GM18498 (cell line): ENCODE data around the gene PRG2.

Experiments used
- ATAC-seq: cut with Tn5 transposase; IDR thresholded peaks from one replicate; pipeline ENCODE4 v1.9.1; 2021; ENCODE audit warnings: mild to moderate bottlenecking, moderate library complexity; ENCODE audit not compliant: unreplicated experiment

PRG2 gene, protein sequence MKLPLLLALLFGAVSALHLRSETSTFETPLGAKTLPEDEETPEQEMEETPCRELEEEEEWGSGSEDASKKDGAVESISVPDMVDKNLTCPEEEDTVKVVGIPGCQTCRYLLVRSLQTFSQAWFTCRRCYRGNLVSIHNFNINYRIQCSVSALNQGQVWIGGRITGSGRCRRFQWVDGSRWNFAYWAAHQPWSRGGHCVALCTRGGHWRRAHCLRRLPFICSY

DNA sequence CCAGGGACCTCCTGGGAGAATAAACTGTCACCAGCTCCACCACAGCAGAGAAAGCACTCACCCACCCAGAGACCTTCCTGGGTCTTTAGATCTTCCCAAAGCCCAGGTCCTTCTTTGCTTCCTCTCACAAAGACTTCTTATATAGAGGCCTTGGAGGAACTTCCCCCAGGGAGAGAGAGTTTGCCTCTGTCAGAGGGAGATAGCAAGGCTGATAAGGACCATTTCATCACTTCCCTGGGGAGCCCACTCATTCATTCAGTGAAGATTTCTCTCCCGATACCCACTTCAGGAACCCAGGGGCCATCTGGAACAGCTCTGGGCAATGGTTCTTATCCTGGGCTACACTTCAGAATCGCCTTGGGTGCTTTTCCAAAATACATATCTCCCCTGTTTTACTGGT is at the start of gene PRG2:
Gene PRG2, minus strand, starts transcription at position 116 of the 400 bp plus-strand sequence. CDS start 706 bp downstream, outside the sequence.
- no peak for ATAC-seq

DNA sequence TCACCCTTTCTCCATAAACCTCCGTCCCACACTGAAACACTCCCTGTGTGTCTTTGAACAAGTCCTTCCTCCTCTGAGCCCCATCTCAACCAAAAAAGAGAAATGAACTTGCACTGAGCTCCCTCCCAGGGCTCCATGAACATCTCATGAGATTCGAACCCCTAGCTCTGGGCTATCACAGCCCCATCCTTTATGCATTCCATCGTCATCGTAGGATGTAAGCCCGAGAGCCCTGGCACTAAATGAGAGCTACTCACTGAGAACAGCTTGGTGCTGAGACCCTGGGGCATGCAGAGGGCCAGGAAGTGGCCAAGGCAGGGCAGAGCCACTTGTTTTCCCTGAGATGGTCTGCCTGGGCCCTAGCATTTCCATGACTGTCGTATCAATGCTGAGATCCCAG is 49.3 kb upstream of the PRG2 start:
- no peak for ATAC-seq

DNA sequence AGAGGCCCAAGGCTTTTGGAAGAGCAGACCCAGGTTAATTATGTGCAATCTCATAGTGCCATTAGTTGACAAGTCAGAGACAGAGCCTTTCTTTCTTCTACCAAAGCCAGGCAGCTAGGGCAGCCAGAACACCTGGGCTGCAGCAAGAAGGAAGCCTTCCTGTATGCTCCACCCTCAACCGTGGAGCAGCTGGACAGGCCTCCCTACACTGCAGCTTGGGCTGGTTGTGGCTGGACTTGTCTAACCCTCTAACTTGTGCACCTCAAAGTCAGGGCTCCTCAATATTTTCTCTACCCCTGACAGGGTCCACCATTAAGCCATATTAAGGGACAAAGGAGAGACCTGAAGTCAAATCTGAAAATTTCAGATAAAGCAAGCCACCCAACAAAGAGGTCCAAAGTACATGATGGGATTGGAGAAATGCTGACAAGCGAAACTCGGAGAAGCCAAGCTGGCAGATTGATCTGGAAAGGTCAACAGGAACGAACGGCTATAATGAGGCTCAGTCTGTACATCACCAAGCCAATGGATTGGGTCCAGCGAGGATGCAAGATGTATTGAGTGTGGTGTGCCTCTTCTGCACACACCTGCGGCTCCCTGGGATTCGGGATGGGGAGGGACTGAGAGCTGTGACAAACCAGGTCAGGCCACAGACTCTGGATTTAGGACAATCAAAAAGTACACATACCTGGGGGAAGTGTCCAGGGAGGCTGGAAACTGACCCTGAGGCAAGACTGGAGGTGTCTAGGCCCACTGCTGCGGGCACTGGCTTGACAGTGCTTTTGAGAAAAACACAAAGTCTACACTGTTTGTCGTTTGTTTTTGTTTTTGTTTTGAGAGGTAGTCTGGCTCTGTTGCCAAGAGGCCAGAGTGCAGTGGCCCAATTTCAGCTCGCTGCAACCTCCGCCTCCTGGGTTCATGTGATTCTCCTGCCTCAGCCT is 48.2 kb upstream of the PRG2 start:
- no peak for ATAC-seq

DNA sequence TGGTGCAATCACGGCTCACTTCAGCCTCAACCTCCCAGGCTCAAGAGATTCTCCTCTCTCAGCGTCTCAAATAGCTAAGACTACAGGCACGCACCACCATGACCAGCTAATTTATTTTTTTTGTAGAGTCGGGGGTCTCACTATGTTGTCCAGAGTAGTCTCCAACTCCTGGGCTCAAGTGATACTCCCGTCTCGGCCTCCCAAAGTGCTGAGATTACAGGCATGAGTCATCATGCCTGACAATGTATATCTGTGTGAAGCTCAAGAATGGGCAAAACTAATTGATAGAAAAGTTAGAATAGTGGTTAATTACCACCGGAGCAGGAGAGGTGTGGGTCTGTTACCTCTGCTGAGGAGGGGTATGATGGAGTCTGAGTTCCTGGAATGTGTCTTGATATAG is 45.6 kb upstream of the PRG2 start:
- no peak for ATAC-seq

DNA sequence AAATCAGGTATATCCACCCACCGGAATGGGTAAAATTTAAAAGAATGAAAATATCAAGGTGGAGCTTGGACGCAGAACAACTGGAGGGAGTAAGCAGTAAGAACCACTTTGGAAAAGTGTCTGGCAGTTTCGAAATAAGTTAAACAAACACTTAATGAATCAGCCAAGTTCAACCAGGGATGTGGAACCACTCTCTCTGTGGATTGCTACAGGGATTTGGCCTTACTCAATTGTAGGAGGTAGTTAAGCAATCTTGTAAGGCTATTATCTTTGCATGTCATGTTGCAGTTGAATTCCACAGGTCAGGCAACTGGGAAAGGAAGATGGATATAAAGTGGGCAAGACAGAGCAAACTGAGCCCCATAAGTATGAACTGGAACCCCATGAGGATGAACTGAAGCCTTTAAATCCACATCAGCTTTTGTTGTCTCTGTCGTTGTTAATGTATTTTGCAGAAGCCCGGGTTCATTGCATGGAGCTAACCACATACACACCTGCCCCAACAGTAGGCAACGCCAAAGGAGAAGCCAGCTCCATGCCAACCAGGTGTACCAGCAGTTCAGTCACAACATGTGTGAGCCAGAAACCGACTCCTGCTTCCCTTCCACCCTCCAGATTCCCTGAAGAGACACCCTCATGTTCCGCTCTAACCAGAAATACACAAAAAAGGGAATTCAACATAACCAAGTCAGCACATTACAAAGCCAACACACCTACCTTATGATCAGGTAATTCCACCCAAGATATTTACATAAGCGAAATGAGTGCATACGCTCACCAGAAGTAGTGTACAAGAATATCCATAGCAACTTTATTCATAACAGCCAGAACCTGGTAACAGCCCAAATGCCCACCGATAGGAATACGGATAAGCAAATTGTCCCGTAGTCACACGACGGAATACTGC is 44.4 kb upstream of the PRG2 start:
- no peak for ATAC-seq

DNA sequence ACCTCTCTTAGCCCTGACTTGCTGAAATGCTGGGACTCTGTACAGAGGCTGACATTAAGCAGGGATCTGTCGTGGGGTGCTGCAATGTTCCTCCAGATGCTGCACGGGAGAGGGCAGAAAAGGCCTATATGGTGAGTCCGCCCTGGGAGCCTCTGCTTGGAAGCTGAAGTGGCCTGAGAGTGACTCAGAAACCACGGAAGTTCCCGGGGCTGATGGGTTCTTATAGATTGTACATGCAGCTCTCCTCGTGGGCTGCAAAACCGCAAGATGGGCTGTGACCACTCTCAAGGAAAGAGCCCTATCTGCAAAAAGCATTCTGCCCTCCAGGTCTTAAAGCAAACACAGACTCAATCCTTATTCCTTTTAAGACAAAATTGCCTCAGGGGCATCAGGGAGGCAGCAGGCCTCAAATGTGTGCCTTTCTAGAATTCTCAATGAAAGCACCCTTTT is 42.3 kb upstream of the PRG2 start:
- ATAC-seq = no peak

DNA sequence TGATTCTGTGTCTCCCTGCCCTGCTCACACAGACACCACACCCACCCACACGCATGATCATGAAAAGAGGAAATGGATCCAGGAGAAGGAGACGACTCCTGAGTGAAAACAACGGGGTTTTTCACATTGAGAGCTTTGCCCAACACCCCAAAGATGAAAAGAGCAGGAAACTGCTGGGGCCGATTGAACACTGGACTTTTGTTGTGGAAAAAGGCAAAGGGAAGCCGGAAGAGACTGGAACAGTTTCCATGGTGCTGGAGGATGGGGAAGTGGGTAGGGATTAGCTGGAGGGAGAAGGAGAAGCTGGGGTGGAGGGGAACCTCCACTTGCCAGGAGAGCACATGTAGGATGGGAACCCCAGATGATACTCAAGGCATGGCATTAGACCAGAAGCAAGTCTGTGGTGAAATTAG is 41.7 kb upstream of the PRG2 start:
- ATAC-seq = no peak

DNA sequence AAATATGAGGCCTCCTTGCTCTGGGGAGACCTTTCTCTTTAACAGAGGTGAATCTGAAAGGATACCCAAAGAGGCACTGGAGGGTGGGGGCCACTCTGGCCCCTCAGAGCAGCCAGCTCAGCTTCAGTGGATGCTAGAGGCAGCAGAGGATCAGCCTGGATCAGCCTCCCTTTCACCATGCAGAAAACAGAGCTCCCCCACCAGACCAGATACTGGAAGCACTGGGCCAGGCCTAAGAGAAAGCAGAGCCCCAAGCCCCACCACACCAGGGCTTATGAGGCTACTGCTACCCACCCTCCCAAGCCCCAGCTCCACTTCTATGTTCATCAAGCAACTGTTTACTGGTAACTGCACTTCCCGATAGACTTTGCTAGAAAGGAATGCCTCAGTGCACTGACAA is 40.5 kb upstream of the PRG2 start:
- no peak for ATAC-seq

DNA sequence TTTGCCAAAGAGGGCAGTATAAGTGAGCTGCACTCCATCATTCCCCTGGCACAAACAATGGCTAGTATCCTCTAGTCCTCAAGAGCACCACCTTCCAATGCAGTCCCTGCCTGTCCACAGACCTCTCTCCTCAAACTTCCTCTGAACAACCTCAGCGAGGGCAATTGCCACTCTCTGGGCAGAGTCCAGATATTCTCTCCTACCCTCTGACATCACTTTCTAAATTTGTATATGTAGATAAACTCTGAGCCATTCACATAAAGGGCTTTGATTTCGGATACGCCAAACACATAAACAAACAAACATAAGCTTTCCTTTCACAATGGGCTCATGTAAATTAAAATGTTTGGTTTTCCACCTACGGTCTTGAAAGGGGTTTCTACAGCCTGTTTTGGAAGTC is 39.5 kb upstream of the PRG2 start:
- ATAC-seq = no peak

DNA sequence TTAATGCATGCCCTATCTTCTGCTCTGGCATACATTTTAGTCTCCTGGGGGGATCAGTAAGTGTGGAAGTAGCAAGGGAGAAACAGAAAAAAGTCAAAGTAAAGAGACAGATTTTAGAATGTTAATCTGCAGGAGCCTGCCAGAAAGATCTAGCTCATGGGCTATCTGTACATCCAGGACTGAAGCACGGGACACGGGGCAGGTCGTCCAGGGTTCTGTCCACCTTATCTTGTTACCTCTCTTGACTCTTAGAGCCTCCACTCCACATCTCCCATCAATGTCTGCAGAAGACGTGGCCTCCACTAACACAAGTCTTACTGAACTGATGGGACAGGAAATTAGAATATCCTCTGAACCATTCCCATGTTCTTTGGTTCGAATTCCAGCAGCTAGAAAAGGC is 38.2 kb upstream of the PRG2 start:
- no peak for ATAC-seq

DNA sequence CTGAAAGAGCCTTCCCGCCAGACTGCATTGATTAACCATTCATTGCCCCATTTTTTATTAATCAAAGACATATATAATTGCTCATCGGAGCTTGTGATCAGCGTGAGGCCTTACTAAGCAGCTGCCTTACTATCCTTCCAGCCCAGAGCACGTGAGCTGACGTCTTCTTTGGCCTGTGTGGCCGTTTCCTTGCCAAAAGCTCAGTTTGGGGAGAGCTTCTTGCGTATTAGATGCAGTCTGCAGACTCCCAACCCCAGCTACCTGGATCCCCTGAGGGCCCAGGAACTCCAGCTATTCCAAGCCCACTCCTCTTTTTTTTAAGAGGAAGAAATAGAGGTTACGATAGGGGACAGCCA is 37.3 kb upstream of the PRG2 start:
- no peak for ATAC-seq

DNA sequence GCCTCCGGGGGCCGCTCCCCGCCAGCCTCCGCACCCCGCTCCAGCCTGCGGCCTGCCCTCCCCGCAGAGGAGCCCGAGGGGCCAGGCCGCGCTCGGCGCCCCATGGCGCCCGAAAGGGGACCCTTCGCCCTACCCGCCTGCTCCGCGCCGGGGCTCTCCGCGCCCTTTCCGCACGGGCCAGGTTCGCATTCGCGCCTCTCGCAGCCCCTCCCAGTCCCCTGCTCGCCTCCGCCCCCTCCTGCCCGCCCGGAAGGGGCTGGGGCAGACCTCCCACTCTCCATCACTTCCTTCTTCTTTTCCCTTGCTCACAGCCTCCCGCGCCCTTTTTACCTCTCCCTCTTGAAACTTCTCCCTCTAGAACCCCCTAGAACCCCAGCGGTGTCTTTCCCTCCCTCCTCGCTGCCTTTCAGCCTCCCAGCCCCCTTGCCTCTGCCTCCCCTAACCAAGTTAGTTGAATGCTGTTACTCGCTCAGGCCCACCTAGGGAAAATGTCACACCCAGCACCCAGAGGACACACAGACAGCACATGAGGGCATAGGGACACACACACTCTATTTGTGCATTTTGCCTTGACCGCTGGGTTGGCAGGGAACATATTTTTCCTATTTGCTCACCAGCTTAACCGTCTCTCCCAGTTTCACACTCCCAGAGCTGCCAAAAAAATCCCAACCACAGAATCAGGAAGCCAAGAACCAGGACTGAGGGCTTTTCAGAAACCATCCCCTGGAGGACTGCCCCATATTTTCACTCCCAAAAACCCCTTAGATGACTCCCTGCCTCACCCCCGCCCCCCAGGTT is 36.7 kb upstream of the PRG2 start, which contains the start of gene SLC43A3:
Gene SLC43A3, minus strand, starts transcription at position 193 of the 798 bp plus-strand sequence. CDS start 949 bp downstream, outside the sequence.
- peak; percentile 71 for ATAC-seq

DNA sequence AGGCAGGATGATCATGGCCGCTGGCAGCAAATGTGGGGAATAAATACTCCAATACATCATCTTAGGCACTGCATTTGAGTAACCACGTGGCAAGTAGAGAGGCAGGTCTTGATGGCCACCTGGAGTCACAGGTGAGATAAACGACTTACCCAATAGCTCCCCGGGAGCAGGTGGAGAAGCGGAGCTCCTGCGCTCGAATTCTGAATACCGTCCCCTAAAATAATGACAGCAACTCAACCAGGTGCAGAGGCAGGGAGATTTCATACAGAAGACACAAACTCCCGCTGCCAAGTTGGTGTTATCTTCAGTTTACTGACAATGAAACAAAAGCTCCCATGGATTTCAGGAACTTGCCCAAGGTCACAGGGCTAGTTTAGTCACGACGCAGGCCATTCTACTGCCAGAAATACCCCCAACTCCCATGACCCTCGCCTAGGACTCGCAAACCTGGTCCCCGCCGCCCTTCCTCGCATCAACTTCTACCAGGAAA is 36.0 kb upstream of the PRG2 start:
- ATAC-seq = no peak

DNA sequence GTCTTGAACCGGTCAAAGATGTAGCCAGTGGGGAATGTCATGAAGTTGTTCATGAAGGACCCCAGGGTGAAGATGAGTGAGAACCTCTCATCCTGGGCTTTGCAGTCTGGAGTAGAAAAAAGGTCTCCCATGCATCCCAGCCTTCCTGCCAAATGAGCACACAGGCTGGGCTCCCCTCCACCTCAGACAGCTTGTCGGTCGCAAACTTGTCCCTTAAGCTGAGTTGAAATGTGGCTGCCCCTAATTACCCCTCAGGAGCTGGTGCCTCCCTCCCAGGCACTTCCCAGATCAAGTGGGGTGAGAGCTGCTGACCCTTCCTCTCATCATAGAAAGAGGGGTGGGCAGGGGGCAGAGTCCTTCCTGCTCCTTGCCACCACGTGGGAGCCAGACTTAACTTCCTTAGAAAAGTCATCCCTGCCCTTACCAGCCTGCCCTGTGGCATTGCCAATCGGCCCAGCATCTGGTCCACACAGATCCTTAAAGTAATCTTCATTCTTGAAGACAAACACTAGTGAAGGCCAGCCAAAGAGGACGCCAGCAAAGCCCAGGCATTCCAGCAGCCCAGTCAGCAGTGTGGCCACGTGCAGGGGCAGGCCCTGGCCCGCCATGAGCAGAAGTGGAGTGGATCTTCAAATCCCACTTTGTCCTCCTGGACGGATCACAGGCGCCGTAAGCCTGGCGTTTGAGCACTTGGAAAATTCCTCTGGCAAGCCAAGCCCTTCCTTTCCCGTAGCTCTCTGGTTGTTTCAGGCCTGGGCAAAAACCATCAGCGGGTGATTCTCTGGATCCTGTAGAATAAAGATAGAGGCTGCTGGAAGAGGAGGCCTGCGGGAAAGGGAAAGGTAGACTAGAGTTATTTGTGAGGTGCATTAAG is 35.4 kb upstream of the PRG2 start:
- ATAC-seq = no peak

DNA sequence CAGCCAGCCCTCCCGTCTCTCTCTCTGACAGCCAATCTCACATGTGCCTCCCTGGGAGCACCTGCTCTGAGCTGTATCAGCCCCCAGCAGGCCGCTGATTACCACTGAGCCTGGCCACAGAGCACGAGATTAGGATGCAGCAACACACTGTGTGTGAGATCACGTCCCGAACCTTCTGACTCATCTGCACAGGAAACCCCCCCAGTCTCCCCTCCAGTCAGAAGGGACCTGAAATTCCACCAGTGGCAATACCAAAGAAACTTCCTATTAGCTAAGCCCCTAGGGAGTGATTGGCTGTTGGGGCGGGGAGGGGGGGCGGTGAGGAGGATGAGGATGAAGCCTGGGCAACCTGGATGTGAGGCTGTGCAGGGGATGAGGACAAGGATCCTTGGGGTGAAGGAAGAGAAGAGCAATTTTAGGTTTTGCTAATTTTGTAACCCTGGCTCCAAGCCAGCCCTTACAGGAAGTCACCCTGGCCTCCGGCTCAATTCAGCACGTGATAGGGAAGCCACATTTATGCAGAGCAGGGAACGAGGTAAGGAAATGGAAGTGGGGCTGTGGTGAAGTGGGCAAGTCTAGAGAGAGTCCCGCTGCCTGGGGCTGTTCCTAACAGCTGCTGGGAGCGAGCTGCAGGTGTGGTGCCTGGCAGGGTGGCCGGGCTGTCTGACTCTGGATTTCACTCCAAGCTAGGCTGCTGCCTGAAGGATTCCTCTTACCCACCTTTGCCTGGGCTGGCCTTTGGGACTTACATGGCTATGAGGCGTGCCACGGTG is 34.5 kb upstream of the PRG2 start:
- ATAC-seq = peak; percentile 88

DNA sequence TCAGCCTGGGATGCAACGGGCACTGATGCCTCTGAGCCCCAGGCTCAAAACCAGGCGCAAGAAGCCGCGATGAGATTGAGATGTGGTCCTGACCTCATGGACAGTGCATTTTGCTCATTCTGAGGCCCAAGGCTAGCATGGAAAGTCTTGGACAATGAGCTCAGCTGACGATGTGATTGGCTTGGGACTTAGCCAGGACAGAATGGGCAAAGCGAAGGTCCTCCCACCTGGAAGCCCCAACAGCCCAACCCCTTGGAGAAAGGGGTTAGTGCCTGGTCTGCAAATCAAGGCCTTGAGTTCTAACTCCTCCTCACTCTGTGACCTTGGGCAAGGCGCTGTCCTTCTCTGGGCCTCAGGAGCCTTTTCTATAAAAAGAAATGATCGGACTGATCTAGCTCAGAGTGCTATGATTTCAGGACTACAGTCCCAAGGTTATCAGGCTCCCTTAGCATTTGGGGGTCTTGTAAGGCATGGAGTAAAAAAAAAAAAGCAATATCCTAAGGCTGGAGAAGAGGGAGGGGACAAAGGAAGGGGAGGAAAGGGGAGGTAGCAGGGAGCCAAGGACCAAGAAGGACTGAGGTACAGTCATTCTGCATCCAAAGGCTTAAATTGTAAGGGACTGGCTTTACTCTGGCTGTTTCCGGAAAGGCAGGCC is 33.8 kb upstream of the PRG2 start:
- no peak for ATAC-seq

DNA sequence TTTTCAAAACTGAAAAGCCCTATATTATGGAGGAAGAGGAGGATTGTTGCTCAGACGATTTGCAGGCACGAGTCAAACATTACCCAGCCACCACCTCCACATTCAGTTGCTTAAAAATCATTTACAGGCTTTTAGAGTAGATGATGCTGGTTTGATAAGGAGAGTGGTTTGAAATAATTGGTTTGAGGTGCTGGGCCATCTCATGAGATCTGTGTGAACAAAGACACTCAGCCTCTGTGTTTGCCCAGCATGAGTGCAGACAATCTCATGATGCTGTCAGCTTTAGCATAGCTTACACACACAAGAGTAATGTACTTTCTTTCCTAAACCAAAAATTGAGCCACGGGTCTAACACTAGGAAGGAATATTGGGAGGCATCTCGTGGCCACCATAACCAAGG is 32.2 kb upstream of the PRG2 start:
- no peak for ATAC-seq

DNA sequence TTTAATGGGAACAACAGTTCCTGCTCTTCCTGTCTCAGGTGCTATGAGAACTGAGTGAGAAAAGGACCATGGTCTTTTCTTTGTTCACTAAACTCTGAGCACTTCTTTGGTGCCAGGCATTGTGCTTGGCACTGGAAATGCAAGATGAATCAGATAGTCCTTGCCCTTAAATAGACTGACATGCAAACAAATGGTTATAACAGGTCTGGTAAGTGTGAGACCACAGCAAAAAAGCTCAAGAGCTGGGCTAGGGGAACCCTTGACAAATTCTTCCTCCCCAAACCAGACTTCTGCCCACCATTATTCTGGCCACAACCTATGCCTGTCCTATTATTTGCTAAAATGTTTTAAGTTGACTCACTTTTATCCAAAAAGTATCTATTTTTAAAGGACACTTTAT is 31.4 kb upstream of the PRG2 start:
- ATAC-seq = no peak
